Measurements from ENCODE around the gene NUAK1. TPM values are rescaled to one million over a fixed set of nuclear protein-coding genes. Genes with fewer than 3 reads are reported as not detected.

Gene NUAK1
- total RNA-seq, 4 donors from 2014 or later: 13.8 to 38.6 (median 22.8) TPM

- TF ChIP-seq CTCF (IDR thresholded peaks at IDR 0.05; ENCODE audit: low read depth): no peak
Observed at GRCh38 chr12:106161491-106161890, 22.7 kb upstream of the NUAK1 start.

- TF ChIP-seq CTCF (IDR thresholded peaks at IDR 0.05; ENCODE audit: low read depth): no peak
Observed at GRCh38 chr12:106160915-106161314, 22.2 kb upstream of the NUAK1 start.

DNA sequence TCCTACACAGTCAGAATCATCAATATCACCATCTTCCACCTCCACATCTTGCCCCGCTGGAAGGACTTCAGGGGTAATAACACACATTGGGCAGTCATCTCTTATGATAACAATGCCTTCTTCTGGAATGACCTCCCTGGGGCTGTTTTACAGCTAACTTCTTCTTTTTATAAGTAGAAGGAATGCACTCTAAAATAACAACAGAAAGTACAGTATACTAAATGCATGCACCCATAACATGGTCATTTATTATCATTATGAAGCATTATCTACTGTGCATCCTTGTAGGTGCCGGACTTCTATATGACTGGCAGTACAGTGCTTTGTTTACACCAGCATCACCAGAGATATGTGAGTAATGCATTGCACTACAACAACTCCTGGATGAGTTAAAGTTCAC, 19.0 kb upstream of the NUAK1 start:
- no peak for TF ChIP-seq CTCF (IDR thresholded peaks at IDR 0.05; ENCODE audit: low read depth)

- no peak for TF ChIP-seq CTCF (IDR thresholded peaks at IDR 0.05; ENCODE audit: low read depth)
Observed at GRCh38 chr12:106154751-106155273, 16.1 kb upstream of the NUAK1 start.

GRCh38 chr12:106152334-106152733, 13.6 kb upstream of the NUAK1 start:
- TF ChIP-seq CTCF (IDR thresholded peaks at IDR 0.05; ENCODE audit: low read depth): no peak

GRCh38 chr12:106150555-106150954, 11.8 kb upstream of the NUAK1 start:
- TF ChIP-seq CTCF (IDR thresholded peaks at IDR 0.05; ENCODE audit: low read depth): no peak

DNA sequence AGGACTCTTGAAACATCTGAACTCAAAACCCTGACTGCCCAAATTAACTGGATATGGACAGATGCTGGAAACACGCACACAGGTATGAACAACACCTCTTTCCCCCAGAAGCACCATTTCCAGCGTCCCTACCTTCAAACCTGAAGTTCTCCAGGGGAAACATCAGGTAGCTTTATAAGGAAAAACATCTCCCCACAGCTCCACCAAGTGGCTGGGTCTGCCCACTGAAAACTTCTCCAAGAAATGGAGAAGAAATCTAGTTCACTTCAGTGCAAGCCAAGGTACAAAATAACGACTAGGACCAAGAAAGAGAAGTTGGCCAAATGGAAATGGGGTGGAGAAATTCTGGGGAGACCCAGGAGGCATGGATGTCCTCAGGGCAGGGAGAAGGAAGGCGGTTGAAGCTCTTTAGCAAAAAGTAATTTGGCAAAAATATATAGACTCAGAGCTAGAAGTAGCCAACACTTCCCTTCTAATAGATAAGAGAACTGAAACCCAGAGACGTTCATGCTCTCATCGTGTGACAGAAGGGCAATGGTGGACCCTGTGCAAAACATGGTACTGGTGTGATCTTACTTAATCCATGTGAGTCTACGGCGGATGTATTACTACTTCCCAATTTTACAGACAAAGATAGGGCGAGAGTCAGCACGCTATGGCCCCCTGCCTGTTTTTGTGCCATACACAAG, 10.5 kb upstream of the NUAK1 start:
- no peak for TF ChIP-seq CTCF (IDR thresholded peaks at IDR 0.05; ENCODE audit: low read depth)

Measured in subcutaneous adipose tissue (tissue), 4 donors.